GM21526 (cell line): ENCODE data around the gene BIN1.

Experiments
- ATAC-seq: cut with Tn5 transposase; IDR thresholded peaks from one replicate; pipeline ENCODE4 v1.9.1; 2021; ENCODE audit warnings: moderate library complexity; ENCODE audit not compliant: unreplicated experiment, low FRiP score

Gene BIN1

DNA sequence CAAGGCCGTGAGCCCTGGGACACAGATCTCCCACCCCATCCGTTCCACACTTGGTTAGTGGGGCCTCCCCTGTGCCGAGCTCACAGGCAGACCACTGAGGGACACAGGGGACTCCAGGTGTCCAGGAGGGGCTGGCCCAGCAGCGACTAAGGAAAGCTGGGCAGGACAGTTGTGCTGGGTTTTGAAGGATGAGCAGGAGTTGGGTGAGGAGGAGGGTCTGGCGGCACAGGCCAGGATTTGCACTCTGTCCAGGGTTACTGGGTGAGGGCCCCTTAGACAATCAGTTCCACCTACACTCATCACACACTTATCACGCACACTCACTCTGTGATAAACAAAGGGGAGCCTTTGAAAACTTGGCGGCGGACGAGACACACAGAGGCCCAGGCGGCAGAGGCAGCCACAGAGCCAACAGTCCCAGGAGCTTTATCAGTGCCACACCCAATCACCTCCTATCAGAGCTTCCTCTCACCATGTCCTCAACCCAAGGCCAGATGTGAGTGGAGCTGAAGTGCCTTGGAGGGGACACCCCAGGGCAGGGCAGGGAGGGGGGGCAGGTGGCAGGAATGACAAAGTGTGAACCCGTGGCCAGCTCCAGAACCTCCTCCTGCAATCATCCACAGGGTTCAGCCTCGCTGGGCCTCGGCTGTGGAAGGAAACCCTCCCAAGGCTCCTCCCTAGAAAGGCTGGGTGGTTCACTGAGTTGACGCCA is 26.6 kb downstream of the BIN1 start:
- ATAC-seq = no peak

DNA sequence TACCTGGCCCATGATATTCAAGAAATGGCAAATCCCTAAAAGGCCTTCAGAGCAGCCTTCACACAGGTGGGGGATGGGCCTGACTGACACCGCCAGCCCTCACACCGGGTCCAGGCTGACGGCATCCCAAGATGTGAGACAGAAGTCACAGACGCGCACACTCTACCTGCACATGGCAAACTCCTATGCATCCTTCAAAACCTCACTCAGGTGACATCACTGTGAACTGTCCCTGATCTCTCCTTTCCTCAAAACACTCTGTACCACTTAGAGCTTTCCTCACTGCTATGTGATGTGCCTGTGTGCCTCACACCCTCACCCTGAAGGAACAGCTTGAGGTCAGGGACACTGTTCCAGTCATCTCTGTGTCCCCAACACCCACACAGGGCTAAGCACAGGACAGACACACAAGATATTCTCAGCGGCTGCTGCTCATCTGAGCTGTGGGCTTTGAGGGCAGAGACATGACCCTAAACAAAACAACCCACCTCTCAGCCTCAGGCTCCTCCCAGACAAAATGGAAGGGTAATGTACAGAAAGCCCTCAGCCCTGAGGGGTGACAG is 27.5 kb downstream of the BIN1 start:
- ATAC-seq = no peak

DNA sequence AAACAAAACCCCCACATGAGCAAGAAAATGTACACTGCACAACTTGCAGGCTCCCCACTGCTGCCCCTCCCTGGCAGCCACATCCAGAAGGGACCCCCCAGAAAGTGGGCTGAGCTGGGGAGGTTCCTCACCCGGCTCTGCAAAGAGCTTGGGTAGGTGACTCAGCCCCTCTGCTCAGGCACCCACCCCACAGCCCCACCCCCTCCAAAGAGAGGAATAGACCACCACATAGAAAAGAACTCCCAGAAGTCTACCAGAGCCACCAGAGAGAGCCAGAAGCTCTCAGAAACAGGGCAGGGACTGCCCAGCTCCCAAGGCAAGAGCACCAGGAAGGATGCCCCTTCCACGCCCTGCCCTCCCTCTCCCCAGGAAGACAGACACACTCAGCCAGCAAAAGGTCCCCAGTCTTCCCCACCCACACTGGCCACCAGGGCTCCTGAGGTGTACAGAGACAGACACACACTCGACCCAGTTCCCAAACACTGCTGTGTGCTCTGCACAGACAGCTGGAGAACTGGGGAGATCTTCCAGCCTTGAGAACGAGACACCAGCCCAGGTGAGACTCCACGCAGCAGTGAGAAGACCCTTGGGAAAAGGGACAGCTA is 28.2 kb downstream of the BIN1 start:
- ATAC-seq = no peak

DNA sequence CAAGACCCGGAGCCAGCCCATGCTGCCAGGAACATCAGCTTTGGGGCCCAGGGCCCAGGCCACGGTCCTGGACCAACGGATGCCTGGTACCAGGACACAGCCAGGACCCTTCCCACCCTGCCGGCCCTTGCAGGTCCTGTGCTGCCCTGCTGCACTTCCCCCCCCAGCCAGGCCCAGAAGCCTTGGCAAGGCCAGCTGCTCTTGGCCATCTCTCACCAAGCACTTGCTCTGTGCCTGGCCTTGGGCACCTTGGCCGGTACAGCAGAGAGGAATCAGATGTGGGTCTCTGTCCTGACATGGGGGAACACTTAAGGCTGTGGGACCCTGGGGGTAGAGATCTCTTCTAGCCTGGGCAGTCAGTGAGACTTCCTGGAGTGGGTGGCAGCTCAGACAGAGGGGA is 28.9 kb downstream of the BIN1 start:
- no peak for ATAC-seq

DNA sequence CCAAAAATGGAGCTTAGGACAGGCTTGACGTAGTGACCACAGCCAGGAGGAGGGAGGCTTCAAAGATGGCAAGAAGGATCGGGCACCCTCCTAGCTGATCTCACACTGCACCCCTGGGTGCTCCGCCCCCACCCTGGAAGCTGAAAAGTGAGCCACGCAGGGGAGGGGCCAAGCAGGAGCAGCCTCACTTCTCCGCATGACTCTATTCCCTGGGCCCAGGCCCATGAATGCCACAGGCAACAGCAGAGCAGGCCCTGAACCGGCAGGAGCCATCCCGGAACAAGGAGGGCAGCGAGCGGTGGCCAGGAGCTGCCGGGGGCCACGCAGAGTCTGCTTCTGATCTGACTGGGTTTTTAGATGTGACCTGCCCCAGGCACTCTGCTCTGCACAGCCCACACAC is 30.0 kb downstream of the BIN1 start:
- ATAC-seq = no peak

DNA sequence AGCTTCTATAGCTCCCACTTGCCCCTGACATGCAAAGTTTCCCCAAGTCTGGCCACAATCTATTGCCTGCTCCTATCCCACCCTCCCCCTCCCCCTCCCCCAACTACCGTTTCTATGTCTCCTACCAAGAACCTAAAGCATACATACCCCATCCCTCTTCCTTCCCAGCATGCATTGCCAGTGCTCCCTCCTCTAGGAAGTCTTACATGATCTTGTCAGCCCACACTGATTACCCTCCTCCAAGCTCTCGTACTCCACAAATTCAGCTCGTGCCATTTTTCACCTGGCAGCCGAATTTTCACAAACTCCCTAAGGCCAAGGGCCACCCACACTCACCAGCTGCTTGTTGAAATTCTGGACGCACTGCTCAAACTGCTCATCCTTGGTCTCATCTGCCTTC is 30.7 kb downstream of the BIN1 start:
- no peak for ATAC-seq

DNA sequence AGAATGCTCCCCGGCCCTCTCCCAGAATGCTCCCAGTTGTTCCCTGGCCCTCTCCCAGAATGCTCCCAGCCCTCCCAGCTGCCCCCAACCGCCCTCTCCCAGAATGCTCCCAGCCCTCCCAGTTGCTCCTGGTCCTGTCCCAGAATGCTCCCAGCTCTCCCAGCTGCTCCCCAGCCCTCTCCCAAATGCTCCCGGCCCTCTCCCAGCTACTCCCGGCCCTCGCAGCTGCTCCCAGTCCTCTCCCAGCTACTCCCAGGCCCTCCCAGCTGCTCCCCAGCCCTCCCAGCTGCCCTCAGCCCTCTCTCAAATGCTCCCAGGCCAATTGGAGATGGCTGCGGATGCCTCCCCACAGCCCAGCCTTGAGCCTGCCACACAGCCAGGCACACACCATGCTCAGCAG is 31.1 kb downstream of the BIN1 start:
- ATAC-seq = no peak

DNA sequence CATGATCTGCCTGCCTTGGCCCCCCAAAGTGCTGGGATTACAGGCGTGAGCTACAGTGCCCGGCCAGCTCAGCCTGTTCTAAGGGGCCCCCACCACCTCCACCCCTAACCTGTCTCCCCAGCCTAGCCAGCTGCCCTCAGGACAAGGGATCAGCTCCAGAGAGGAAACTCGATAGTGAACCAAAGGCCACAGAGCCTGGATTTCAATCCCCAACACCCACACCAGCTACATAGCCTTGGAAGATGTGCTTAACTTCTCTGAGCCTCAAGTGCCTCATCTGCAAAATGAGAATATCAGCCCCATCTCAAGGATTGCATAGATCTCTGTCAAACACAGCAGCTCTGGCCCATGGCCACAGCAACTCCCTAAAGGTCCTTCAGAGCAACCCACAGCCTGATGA is 32.0 kb downstream of the BIN1 start:
- ATAC-seq = no peak

DNA sequence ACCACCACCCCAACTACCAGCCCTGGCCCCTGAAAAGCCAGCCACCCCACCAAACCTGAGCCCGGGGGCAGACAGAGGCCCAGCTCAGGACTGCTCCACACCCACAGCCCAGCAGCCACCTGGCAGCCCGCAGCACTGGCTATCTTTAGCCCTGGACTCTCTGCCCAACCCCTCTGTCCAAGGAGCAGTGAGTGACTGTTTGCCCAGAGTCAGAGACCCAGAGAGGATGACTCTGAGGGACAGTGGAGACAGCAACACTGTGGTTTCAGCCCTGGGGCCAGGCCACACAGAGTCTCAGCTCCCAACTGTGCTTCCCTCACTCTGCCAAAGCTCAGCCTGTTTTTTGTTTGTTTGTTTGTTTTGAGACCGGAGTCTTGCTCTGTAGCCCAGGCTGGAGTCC is 32.6 kb downstream of the BIN1 start:
- ATAC-seq = no peak

DNA sequence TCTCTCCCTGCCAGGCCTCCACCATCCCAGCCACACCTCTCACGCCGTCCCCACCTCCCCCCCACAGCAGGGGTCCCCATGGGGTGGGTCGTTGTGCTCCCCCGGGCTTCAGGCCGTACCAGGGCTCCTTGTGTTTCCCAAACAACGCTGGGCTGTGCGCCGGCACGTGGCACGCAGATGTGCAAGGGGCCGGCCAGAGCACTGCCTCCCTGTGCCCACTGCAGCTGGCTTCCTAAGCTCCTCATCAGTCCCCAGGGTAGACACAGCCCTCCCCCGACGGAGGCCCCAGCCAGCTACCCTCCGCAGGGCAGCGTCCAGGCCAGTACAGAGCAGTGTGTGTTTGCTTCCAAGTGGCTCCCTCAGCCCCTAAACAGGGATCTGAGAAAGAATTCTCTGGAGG is 34.0 kb downstream of the BIN1 start:
- ATAC-seq = no peak

DNA sequence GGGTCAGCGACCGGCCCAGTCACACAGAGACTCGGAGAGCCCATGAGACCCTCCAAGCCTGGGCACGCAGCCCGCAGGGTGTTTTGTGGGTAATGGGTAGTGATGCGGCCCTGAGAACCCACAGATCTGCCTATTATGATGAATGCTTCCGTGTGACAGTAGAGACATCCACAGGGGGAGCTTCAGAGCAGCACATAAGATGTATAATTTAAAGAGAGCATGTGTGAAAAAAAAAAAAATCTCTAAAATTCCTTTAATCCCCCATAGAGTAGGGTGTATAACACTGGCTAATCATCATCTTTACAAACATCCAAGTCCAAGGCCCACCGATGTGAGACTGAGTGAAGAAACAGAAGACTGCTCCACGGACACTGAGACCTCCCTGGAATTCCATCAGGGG is 34.6 kb downstream of the BIN1 start:
- no peak for ATAC-seq

DNA sequence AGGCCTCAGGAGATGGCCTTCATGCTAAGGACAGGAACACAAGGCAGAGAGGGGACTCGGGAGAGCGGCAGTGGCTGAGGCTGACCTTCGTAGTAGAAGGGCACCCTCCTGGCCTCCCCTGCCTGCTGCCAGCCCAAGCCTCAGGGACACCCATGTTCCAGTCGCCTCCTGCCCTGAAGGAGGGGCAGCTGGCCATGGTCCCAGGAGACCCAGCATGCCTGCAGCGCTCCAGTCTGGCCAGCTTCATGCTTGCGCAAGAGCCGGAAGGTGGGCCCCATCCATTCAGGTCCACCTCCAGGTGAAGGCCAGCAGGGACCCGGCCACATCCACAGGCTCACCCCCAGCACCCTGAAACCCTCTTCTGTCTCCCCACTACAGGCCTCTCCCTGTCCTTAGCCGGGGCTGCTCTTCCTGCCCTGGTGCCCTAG is 35.0 kb downstream of the BIN1 start:
- ATAC-seq = no peak

DNA sequence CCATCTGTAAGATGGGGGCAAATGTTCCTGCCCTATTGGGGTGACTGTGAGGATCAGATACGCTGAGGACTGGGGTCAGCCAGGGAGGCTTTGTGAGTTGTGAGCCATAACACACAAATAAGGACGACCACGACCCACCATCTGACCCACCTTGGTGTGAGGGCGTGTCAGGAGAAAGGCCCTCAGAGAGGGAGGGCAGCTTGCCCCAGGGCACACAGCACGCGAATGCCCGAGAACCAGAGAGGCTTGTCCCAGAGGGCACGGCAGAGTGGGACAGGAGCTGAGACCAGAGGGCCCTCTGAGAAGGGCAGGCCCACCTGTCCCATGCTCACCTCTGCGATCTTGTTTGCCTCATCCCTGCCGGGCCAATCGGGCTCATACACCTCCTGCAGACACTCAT is 36.7 kb downstream of the BIN1 start:
- ATAC-seq = no peak

DNA sequence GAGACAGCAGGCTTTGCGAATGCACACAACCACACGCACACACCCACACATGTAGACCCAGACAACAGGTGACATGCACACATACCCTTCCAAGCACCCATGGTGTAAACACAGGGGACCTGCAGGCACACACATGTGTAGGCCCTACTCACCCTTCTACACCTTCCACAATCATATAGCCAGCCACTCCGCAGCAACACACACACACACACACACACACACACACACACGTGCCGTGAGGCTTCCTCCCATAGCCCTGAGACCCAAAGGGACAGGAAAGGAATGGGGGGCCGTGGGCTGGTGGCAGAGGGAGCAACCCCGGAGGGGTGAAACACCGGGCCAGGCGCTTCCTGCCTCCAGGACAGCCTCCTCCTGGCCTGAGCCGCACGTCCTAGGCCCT is 37.4 kb downstream of the BIN1 start:
- ATAC-seq = no peak

DNA sequence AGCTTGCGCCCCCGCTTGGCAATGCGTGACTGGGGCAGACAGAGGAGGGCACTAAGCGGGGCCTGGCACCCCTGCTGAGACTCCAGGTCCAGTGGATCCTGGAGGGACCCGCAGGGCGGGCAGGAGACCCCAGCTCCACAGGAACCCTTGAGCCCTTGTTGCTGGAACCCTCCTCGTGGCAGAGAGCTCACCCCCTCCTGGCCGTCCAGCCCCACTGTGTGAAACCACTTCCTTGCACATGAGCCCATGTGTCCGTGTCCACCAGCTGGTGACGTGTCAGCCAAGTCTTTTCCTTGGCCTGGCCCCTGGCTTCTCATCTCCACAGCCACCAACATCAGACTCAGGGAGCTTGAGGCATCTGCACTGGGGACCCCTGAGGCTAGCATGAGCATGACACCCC is 38.0 kb downstream of the BIN1 start:
- ATAC-seq = no peak

DNA sequence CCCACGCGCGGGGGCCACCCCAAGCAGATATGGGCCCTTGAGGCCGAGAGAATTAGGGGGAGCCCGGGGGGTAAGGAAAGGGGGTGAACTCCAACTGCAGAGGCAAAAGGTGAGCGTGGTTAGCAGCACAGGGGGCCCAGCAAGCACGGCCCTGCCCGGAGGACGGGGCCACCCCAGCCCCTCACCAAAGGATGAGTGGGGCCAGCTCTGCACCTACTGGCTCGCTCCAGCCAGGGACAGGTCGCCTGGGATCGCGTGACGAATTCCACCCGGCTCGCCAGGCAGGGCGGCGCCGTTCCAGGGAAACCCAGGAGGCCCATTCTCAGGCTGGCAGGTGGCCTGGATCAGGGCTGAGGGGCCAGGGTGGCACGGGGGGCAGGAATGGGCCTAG is 38.6 kb downstream of the BIN1 start:
- no peak for ATAC-seq

DNA sequence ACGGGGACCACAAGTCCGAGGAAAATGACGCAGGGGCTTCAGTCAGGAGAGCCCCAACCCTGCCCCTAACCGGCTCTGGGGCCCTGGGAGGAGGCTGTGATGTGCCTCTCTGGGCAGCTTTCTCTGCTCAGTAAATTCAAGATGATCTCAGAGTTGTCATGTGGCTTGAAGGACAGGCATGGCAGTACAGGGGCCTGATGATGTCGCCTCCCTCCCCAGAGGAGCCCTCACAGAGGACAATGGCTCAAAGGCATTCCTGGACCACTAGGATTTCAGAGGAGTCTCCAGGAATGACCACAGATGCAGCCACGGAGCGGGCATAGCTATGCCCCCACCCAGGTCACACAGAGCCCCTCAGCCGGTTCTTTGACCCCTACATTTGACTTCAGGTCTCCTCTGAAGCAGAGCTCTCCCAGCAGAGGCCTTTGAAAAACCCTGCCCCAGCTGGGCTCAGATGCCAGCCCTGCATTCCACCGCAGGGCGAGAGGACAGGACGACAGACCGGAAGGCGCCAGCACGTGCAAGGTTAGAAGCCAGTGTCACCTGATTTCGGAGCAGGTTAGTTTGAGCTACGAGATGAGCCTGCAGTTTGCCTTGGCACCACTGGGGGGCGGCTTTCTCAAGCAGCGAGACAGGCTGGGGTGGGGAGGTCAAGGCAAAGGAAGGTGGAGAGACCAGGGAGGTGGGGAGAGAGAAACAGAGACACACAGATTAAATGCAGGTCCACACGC is 39.2 kb downstream of the BIN1 start:
- no peak for ATAC-seq

DNA sequence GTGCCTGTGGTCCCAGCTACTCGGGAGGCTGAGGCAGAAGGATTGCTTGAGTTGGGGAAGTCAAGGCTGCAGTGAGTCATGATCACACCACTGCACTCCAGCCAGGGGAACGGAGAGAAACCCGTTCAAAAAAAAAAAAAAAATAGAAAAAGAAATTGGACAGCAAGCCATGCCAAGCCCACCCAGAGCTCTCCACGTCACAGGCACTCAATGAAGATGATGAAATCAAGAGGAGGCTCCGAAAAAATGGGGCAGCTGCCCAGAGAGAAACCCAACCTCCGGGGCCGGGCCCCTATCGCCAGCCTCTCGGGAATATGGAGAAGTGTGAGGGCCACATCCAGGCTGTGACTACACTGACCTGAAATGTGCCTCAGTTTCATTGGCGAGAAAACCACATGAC is 40.0 kb downstream of the BIN1 start:
- no peak for ATAC-seq

DNA sequence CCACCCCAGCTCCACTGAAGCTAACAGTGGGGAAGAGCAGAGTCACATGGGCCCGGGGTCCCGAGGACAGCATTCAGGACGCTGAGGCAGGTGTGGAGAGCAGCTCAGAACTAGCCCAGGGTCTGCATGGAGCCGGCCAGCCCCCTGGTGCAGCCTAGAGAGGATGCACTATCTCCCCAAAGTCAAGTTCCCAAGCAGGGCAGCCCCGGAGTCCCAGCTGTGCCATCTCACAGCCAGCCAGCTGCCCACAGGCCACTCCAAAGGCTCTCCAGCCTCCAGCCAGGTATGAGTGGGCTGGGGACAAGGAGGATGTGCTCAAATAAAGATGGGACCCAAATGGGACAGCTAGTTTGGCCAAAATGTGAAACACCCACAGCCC is 41.0 kb downstream of the BIN1 start:
- ATAC-seq = no peak

DNA sequence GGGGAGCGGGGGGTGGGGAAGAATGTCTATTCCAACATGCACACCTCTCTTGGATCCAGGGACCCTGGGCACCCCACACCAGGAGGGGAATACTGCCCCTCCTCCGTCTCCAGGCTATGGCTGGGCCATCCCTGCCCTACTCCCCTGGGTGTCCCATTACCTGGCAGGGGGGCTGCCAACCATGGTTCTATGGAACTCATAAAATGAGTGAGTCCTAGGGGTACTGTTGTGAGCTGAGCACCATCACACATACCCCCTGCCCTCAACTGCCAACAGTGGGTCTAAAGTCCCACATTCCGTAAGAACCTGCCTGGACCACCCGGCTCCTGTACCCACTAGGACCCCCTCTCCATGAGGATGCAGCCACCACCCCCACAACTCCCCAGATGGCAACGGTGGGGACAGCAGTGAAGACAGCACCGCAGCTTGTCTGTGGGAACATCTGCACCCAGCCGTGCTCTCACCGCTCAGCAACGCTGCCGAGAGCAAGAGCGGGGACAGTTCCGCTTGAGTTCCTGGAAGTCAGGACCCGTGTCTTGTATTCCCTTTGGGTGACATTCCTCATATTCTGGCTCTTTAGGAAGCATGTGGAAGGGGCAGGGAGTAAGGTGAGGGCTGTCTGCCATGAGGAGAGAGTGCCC is 41.5 kb downstream of the BIN1 start:
- ATAC-seq = no peak

DNA sequence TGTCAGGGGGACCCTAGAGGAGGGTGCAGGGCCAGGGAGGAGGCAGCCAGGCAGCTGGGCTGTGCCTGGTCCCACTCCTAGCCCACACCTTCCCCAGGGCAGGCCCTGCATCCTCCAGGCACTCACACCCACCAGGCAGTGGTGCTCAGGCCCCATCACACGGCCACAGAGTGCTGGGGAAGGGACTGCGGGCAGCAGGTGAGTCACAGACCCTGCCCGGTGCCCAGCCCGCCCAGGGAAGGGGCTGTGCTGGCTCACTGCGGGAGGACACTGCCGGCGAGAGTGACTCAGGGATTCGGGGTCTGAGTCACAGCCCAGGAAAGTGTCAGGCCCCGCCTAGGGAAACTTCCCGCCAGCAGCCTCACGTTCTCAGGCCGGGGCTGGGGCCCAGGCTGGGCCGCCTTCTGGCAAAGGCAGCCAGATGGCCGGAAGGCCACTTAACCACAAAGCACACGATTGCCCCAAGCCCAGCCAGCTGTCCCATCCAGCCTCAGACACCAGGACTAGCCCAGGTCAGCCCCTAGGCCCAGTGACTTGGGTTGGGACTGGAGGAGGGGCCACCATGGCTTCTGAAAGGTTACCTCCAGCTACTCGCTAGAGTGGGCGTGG is 42.2 kb downstream of the BIN1 start:
- peak; percentile 49 for ATAC-seq
